Parathyroid adenoma (tissue), 2 donors: Measurements from ENCODE around the gene RND3.

Source experiments
- H2AFZ ChIP-seq: fragments of 300-600 bp; sonication (generic); one replicate; pipeline ENCODE4 v1.7.0; 2017; ENCODE audit warnings: antibody characterized with exemption, mild to moderate bottlenecking
- H3K27ac ChIP-seq: fragments of 300-600 bp; sonication (generic); one replicate; pipeline ENCODE4 v1.7.0; 2017
- H3K27me3 ChIP-seq: fragments of 300-600 bp; sonication (generic); one replicate; pipeline ENCODE4 v1.7.0; 2017; ENCODE audit warnings: low read length; ENCODE audit not compliant: control insufficient read depth, insufficient read depth
- H3K36me3 ChIP-seq: fragments of 300-600 bp; sonication (generic); one replicate; pipeline ENCODE4 v1.7.0; 2017; ENCODE audit warnings: low read length; ENCODE audit not compliant: control insufficient read depth, insufficient read depth
- H3K4me1 ChIP-seq: fragments of 300-600 bp; sonication (generic); one replicate; pipeline ENCODE4 v1.7.0; 2017; ENCODE audit warnings: control low read depth
- H3K4me2 ChIP-seq: fragments of 300-600 bp; sonication (generic); one replicate; pipeline ENCODE4 v1.7.0; 2017; ENCODE audit warnings: low read length
- H3K4me3 ChIP-seq: fragments of 300-600 bp; sonication (generic); one replicate; pipeline ENCODE4 v1.7.0; 2017; ENCODE audit warnings: low read depth, low read length
- H3K79me2 ChIP-seq: fragments of 300-600 bp; sonication (generic); one replicate; pipeline ENCODE4 v1.7.0; 2017; ENCODE audit warnings: control low read depth
- H3K9ac ChIP-seq: fragments of 300-600 bp; sonication (generic); one replicate; pipeline ENCODE4 v1.7.0; 2017; ENCODE audit warnings: mild to moderate bottlenecking
- H3K9me3 ChIP-seq: fragments of 300-600 bp; sonication (generic); one replicate; pipeline ENCODE4 v1.7.0; 2017; ENCODE audit warnings: low read length; ENCODE audit not compliant: control insufficient read depth
- TF ChIP-seq, protein P1 (sequence below): fragments of 300-600 bp; sonication (generic); IDR thresholded peaks from one replicate; pipeline ENCODE4 v1.7.0; 2017; ENCODE audit warnings: antibody characterized with exemption, mild to moderate bottlenecking
- donor health status: primary hyperparathyroidism.

RND3 gene

DNA sequence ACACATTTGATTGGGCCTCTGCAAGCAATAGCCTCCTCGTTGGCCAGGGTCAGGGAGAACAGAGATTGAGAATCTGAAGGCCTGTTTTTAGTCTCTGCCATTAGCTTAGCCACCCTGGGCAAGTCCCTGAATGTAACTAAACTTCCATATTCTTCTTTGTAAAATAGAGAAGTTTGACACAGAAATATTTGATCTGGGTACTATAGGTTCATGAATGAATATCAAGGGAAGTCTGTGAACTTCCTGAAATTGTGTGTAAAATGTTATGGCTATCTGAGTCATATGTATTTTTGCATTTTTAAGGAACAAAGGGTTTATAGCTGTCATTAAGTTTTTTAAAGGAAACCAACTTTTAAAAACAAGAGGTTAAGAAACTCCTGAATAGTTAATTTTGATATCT lies 23.2 kb downstream of the RND3 start:
- H2AFZ ChIP-seq: no peak overlapping the region
- H3K27me3 ChIP-seq: no peaks in the 10 kb centered on the region
- H3K27ac ChIP-seq: no peak overlapping the region
- TF ChIP-seq, protein P1, sequence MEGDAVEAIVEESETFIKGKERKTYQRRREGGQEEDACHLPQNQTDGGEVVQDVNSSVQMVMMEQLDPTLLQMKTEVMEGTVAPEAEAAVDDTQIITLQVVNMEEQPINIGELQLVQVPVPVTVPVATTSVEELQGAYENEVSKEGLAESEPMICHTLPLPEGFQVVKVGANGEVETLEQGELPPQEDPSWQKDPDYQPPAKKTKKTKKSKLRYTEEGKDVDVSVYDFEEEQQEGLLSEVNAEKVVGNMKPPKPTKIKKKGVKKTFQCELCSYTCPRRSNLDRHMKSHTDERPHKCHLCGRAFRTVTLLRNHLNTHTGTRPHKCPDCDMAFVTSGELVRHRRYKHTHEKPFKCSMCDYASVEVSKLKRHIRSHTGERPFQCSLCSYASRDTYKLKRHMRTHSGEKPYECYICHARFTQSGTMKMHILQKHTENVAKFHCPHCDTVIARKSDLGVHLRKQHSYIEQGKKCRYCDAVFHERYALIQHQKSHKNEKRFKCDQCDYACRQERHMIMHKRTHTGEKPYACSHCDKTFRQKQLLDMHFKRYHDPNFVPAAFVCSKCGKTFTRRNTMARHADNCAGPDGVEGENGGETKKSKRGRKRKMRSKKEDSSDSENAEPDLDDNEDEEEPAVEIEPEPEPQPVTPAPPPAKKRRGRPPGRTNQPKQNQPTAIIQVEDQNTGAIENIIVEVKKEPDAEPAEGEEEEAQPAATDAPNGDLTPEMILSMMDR: no peak
- no peak overlapping the region for H3K4me3 ChIP-seq
- H3K4me1 ChIP-seq: no peaks in the 10 kb centered on the region
- no peak overlapping the region for H3K4me2 ChIP-seq
- no peaks in the 10 kb centered on the region for H3K79me2 ChIP-seq
- H3K36me3 ChIP-seq: no peaks in the 10 kb centered on the region
- H3K9me3 ChIP-seq: no peaks in the 10 kb centered on the region
- no peak overlapping the region for H3K9ac ChIP-seq

DNA sequence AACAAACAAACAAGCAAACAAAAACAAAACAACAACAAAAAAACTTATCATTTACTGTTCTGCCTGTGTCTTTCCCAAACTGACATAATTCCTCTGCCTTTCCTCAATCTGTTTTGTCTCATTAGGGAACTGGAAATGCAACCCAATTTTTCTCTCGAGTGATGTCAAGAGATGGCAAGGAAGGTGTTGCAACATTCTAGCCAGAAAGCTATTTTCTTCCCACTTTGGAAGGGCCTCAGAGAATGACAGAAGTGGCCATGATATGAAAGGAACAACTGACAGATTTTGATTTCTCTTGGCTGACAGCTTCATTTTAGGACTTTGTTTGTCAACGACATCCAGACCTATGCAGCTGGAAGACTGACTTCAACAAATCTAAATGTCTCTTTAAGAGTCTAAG lies 24.7 kb downstream of the RND3 start:
- H2AFZ ChIP-seq: no peak overlapping the region
- H3K27me3 ChIP-seq: no peaks in the 10 kb centered on the region
- no peaks in the 10 kb centered on the region for H3K36me3 ChIP-seq
- no peak overlapping the region for H3K4me2 ChIP-seq
- H3K9me3 ChIP-seq: no peaks in the 10 kb centered on the region
- TF ChIP-seq, protein P1: no peak
- no peak overlapping the region for H3K27ac ChIP-seq
- H3K4me1 ChIP-seq: no peaks in the 10 kb centered on the region
- H3K9ac ChIP-seq: no peak overlapping the region
- no peaks in the 10 kb centered on the region for H3K79me2 ChIP-seq
- H3K4me3 ChIP-seq: no peak overlapping the region

DNA sequence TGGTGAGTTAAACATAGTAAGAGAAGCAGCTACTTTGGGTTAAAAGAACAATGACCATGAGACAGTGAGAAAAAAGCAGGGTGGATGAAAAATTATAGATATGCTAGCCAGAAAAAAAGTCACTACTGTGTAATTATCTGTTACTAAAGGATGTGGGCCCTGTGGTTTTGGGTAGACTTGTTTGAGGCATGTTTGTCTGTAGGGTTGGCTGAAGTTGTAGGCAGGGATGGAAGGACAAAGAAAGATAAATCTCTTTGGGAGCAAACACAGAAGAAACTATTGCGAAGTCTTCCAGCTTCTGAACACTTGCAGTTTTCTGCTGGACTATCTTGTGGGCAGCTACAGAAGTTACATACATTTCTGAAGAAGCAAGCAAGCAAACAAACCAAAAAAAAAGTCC lies 28.2 kb downstream of the RND3 start:
- no peaks in the 10 kb centered on the region for H3K9me3 ChIP-seq
- H2AFZ ChIP-seq: no peak overlapping the region
- no peaks in the 10 kb centered on the region for H3K79me2 ChIP-seq
- no peaks in the 10 kb centered on the region for H3K27me3 ChIP-seq
- H3K4me2 ChIP-seq: no peak overlapping the region
- TF ChIP-seq, protein P1: no peak
- H3K27ac ChIP-seq: no peak overlapping the region
- no peak overlapping the region for H3K9ac ChIP-seq
- no peak overlapping the region for H3K4me3 ChIP-seq
- H3K36me3 ChIP-seq: no peaks in the 10 kb centered on the region
- no peaks in the 10 kb centered on the region for H3K4me1 ChIP-seq

DNA sequence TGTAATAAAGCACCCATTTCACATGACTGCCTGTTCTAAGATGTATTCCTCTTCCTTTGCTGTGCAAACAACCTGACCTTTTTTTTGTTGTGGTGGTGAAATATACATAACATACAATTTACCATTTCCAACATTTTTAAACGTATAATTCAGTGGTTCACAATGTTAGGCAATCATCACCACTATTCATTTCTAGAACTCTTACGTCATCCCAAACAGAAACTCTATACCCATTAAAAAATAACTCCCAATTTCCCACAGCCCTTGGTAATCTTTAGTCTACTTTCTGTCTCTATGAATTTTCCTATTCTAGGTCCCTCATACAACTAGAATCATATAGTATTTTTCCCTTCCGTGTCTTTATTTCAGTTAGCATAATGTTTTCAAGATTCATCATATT lies 36.7 kb downstream of the RND3 start:
- TF ChIP-seq, protein P1: no peak
- no peaks in the 10 kb centered on the region for H3K9me3 ChIP-seq
- H3K27ac ChIP-seq: no peak overlapping the region
- no peak overlapping the region for H3K4me3 ChIP-seq
- no peaks in the 10 kb centered on the region for H3K36me3 ChIP-seq
- no peak overlapping the region for H3K4me2 ChIP-seq
- H3K9ac ChIP-seq: no peak overlapping the region
- H3K4me1 ChIP-seq: no peaks in the 10 kb centered on the region
- H2AFZ ChIP-seq: no peak overlapping the region
- no peaks in the 10 kb centered on the region for H3K27me3 ChIP-seq
- H3K79me2 ChIP-seq: no peaks in the 10 kb centered on the region

DNA sequence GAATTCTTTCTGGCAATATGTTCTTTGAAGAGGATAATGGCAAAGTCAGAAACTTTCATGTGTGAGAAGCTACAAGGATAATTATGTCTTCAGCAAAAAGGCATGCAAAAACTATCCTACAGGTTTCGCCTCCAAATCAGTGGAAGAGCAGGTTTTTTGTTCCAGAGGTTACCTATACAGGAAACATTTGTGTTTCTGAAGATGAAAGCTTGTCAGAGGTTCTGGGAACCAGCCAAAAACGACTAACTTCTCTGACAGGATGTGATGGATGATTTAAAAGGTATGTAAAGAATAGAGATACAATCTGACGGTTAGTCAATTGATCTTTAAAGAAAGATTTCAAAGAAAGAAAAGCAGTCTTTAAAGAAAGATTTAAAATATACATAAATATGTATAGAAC lies 37.6 kb downstream of the RND3 start:
- TF ChIP-seq, protein P1: no peak
- H3K27ac ChIP-seq: no peak overlapping the region
- no peaks in the 10 kb centered on the region for H3K4me1 ChIP-seq
- H2AFZ ChIP-seq: no peak overlapping the region
- H3K4me2 ChIP-seq: no peak overlapping the region
- H3K9me3 ChIP-seq: no peaks in the 10 kb centered on the region
- H3K9ac ChIP-seq: no peak overlapping the region
- H3K4me3 ChIP-seq: no peak overlapping the region
- no peaks in the 10 kb centered on the region for H3K27me3 ChIP-seq
- H3K79me2 ChIP-seq: no peaks in the 10 kb centered on the region
- no peaks in the 10 kb centered on the region for H3K36me3 ChIP-seq
